ENCODE results near the gene ZNF709.
A peak's percentile ranks its signal among the peaks of the same experiment; 100 is the strongest.
"Not testable (repeated sequence)": the region's sequence is repeated elsewhere in the genome, so short reads cannot be mapped to it uniquely, and the experiment has no call there.

The ZNF709 gene

DNA sequence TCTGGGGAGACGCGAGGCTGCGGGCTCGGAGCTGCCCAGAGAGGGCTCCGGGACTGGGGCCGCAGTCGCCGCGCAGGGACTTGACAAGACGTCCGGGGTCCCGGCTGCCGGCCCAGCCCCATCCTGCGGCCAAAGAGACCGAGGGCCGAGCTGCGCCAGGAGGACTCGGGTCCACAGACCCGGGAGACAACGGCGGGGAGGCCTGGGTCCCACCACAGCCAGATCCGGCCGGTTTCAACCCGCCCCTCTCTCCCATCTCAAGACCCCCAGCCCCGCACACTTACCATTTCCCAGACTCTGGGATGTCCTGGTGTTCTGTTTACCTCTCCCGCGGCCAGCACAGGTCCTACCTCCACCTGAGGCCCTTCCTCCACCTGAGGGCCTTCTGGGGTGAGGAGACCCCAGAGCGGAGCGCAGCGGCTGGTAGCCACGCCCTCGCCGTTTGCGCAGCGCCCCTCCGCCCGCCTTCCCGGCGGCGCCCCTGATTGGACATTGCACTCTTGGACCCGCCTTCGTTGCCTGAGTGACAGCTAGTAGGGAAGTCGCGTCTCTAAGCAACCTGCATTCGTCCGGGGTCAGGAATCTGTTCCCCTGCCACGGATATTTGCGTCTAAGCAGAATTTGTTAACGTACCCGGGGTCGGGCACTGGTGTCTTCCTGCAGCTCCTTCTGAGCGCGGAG lies at the start of gene ZNF709:
ZNF709 (minus strand) TSS at position 446 of the 681 bp plus-strand sequence; CDS start at position 287, 159 bp downstream.
- peak; percentile 37 for DNase-seq (ENCODE audit: low read depth)
- H3K4me3 ChIP-seq (ENCODE audit: low read depth, low read length) = peak within 1 kb of the TSS; percentile 76

DNA sequence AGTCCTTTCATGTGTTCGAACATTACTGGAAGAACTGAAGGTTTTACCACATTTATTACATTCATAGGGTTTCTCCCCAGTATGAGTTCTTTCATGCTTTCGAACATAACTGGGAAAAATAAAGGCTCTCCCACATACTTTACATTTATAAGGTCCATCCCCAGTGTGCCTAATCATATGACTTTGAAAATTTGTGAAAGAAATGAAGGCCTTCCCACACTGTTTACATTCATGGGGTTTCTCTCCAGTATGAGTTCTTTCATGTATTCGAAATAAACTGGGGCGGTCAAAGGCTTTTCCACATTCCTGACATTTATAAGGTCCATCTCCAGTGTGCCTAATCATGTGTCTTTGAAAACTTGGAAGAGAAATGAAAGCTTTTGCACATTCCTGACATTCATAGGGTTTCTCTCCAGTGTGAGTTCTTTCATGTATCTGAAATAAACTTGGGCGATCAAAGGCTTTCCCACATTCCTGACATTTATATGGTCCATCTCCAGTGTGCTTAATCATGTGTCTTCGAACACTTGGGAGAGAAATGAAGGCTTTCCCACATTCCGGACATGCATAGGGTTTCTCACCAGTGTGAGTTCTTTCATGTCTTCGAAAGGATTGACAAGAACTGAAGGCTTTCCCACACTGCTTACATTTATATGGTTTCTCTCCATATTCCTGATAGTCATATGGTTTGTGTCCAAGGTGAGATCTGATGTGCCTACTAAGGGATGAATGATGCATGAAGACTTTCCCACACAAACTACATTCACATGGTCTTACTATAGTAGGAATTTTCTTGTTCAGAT lies 42.6 kb upstream of the ZNF709 start:
- no peak overlapping the region for H3K4me3 ChIP-seq (ENCODE audit: low read depth, low read length)
- peak; percentile 3 for DNase-seq (ENCODE audit: low read depth)

DNA sequence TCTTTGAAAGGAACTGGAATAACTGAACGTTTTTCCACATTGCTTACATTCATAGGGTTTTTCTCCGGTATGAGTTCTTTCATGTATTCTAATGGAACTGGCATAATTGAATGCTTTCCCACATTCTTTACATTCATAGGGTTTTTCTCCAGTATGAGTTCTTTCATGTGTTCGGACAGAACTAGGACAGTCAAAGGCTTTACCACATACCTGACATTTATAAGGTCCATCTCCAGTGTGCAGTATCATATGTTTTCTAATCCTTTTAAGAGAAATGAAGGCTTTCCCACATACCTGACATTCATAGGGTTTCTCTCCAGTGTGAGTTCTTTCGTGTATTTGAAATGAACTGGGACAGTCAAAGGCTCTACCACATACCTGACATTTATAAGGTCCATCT lies 41.9 kb upstream of the ZNF709 start:
- no peak overlapping the region for H3K4me3 ChIP-seq (ENCODE audit: low read depth, low read length)
- no peak for DNase-seq (ENCODE audit: low read depth)

DNA sequence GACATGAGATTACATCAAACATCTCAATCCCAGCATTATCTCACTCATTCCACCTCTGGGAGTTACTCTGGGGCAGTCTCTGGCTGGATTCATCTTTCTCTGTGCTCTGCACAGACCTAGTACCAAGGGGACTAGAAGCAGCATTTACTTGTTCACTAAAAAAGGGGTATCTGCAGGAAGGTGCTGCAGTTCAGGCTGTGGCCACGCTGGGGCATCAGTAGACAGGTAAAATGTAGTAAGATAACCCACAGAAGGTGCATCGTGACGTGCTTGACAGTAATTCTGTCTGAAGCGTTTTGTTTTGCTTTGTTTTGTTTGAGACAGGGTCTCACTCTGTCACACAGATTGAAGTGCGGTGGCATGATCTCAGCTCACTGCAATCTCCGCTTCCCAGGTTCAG lies 37.4 kb upstream of the ZNF709 start:
- H3K4me3 ChIP-seq (ENCODE audit: low read depth, low read length) = no peak overlapping the region
- no peak for DNase-seq (ENCODE audit: low read depth)

DNA sequence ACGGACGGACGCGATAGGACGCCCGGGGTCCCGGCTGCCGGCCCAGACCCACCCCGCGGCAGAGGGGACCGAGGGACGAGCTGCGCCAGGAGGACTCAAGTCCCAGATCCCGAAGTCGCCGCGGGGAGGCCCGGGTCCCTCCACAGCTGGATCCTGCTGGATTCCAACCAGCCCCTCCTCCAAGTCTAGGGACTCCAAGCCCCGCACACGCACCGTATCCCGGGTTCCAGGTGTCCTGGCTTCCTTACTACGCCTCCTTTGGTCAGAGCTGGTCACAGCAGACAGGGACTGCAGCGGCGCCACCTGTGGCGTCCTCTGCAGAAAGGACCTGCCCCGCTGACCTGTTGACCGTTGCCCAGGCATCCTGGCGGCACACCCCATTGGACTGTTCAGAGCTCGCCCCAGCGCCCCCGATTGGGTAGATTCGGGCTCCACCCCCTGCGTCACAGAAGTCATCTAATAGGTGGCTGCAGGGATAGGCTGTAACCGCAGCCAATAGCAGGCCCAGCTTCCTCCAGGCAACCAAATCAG lies 29.0 kb upstream of the ZNF709 start:
- no peak for DNase-seq (ENCODE audit: low read depth)
- H3K4me3 ChIP-seq (ENCODE audit: low read depth, low read length) = no peak overlapping the region

DNA sequence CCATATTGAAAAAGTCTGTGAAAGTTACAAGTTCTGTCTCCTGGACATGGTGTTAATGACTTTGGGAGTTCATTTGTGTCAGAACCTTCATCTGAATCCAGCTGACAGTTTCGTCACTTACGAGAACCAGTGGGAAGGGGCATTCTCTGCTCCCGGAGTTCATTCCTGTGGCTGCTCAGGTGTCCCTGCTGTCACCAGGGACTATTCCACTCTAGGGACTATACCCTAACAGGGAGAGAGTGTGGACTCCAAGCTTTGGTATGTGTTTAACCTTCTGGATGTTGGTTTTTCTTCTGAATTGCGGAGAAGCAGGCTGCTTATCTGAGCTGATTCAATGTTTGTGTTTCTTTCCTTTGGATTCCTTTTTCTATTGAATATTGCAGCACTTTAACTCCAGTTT lies 12.4 kb upstream of the ZNF709 start:
- no peak overlapping the region for H3K4me3 ChIP-seq (ENCODE audit: low read depth, low read length)
- DNase-seq (ENCODE audit: low read depth) = no peak

DNA sequence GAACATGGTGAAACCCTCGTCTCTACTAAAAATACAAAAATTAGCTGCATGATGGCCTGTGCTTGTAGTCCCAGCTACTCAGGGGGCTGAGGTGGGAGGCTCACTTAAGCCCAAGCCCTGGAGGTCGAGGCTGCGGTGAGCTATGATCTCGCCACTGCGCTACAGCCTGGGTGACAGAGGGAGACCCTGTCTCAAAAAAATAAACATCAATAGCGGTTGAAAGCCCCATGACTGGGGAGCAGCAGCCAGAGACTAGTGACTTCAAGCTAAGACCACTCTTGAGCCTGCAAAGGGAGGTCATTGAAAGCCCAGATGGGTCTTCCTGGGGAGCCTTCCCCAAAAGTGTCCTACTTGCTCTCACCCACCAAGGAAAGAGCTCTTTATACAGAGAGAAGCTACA lies 11.9 kb upstream of the ZNF709 start:
- no peak for DNase-seq (ENCODE audit: low read depth)
- no peak overlapping the region for H3K4me3 ChIP-seq (ENCODE audit: low read depth, low read length)

DNA sequence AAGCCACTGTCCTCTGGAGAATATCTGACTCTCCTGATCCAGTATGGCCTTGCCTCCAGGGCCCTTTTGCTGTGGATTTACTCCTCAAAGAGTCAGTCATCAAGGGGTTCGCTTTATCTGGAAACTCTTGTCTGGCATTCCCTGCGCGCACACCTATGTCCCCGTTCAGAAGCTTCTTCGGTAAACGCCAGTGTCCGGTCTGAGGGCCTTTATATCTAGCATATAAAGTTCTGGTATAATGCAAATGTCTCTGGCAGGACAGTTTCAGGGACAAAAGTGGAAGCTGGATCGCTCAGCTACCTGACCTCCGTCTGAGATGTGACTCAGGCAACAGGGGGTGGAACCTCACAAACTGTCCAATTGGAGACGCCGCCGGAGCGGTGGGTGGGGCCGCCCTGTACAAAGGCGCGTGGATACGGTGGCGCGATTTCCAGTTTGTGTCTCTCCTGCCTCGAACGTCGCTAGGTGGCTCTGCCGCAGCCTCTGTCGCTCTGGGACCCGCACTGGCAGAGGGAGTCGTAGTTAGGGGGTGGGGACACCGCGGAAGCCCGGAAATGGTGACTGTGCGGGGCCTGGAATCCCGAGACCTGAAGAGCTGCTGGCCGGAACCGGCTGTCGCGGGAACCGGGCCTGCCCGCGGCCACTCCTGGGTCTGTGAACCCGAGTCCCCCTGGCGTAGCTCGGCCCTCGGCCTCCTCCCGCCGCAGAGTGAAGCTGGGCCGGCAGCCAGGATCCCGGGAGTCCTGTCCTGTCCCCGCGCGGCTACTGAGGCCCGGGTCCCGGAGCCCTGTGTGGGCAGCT lies 10.6 kb upstream of the ZNF709 start:
- DNase-seq (ENCODE audit: low read depth) = peak; percentile 25
- H3K4me3 ChIP-seq (ENCODE audit: low read depth, low read length) = peak overlapping the region; percentile 56

DNA sequence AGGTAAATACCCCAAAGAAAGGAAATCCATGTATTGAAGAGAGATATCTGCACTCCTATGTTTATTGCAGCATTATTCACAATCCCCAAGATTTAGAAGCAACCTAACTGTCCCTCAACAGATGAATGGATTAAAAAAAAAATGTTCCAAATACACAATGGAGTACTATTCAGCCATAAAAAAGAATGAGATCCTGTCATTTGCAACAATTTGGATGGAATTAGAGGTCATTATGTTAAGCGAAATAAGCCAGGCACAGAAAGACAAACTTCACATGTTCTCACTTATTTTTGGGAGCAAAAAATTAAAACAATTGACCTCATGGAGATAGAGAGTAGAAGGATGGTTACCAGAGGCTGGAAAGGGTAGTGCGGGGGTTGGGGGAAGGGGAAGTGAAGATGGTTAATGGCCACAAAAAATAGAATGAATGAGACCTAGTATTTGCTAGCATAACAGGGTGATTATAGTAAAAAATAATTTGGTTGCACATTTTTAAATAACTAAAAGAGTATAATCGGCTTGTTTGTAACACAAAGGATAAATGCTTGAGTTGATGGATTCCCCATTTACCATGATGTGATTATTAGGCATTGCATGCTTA lies 9.7 kb upstream of the ZNF709 start:
- no peak overlapping the region for H3K4me3 ChIP-seq (ENCODE audit: low read depth, low read length)
- DNase-seq (ENCODE audit: low read depth) = no peak

DNA sequence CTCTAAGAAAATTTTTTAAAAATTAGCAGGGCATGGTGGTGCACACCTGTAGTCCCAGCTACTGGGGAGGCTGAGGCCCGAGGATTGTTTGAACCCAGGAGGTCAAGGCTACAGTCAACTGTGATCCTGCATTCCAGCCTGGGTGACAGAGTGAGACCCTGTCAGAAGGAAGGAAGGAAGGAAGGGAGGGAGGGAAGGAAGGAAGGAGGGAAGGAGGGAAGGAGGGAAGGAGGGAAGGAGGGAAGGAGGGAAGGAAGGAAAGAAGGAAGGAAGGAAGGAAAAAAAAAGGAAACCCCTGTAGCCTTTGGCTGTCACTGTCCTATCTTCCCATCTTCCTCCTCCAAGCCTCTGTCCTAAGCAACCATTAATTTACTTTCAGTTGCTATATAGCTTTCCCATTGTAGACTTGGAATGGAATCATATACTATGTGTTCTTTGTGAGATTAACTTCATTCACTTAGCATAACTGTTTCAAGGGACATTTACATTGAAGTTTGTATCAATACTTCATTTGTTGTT lies 1.7 kb upstream of the ZNF709 start:
- not testable (repeated sequence) for H3K4me3 ChIP-seq (ENCODE audit: low read depth, low read length); DNase-seq (ENCODE audit: low read depth)

DNA sequence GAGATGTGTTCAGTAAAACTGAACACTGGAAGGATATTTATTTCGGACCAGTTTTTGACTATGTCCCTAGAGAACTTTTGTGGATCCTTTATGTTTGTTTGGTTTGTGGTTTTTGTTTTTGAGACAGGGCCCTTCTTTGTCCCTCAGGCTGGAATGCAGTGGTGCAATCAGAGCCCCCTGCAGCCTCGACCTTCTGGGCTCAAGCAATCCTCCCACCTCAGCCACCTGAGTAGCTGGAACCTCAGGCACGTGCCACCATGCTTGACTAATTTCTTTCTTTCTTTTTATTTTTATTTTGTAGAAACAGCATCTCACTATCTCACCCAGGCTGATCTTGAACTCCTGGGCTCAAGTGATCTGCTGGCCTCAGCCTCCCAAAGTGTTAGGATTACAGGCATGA lies 955 bp upstream of the ZNF709 start:
- H3K4me3 ChIP-seq (ENCODE audit: low read depth, low read length) = no peak overlapping the region
- DNase-seq (ENCODE audit: low read depth) = no peak

DNA sequence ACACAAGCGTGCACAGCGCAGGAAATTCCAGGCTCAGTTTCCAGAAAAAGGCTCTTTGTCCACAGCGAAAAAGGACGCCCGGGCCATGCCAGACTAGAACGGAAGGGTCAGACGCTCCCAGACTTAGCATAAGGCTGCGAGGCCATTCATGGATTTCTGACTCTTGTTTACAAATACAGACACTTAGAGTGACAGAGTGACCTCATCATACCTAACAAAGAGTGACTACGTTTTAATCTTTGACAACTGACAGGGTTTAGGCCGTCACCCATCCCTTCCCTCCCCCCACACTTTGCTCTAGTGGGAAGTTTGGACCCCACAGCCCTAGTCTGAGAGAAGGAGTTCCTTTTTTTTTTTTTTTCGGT lies 418 bp upstream of the ZNF709 start:
- peak overlapping the region; percentile 76 for H3K4me3 ChIP-seq (ENCODE audit: low read depth, low read length)
- DNase-seq (ENCODE audit: low read depth) = no peak

DNA sequence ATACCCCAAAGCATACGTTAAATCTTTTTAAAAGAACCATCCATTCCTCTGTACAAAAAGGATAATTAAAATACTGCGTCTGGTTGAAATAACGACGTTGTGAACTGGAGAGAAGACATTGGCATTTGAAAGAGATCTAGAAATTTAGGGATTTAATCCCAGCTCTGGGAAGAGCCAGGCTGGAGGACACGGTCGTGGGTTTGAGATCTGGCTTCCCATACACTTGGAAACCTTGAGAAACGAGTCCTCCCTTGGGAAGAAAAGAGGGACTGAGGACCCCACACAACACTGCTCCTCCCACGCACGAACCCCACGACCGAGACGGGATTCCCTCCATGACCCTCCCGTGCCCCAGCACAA lies 625 bp downstream of the ZNF709 start:
- DNase-seq (ENCODE audit: low read depth) = no peak
- H3K4me3 ChIP-seq (ENCODE audit: low read depth, low read length) = peak overlapping the region; percentile 76

DNA sequence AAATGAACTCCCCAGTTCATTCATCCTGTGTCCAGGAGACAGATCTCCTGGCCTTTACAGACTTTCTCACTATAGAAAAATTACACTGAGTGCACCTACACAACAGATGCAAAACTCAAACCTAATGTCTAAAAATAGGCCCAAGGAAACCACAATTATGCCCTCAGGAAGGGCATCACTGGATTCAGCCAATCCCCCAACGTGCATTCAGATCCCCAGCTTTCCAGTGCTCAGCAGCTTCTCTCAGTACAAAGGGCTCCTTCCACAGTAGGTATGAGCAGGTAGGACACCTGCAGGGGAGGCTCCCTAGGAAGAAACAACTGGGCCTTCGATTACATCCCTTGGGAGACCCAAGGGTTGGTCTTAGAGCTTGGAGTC lies 2.1 kb downstream of the ZNF709 start:
- H3K4me3 ChIP-seq (ENCODE audit: low read depth, low read length) = no peak overlapping the region
- DNase-seq (ENCODE audit: low read depth) = no peak

DNA sequence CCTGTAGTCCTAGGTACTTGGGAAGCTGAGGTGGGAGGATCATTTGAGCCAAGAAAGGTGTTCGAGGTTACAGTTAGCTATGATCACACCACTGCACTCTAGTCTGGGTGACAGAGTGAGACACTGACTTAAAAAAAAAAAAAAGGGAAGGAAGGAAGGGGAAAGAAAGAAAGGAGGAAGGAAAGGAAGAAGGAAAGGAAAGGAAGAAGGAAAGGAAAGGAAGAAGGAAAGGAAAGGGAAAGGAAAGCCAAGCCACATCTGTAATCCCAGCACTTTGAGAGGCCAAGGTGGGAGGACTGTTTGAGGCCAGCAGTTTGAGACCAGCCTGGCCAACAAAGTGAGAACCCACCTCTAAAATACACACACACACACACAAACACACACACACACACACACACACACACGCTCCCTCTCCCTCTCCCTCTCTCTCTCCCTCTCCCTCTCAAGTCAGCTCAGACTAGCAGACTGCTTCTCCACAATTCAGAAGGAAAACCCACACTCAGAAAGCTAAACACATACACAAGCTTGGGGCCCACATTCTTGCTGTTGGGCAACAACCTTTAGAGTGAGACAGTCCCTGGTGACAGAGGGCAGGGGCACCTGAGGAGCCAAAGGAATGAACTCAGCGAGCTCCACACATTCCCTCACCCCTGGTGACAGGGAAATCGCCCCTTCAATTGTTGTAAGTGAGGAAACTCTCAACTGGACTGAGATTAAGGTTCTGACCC lies 2.7 kb downstream of the ZNF709 start:
- no peak for DNase-seq (ENCODE audit: low read depth)

DNA sequence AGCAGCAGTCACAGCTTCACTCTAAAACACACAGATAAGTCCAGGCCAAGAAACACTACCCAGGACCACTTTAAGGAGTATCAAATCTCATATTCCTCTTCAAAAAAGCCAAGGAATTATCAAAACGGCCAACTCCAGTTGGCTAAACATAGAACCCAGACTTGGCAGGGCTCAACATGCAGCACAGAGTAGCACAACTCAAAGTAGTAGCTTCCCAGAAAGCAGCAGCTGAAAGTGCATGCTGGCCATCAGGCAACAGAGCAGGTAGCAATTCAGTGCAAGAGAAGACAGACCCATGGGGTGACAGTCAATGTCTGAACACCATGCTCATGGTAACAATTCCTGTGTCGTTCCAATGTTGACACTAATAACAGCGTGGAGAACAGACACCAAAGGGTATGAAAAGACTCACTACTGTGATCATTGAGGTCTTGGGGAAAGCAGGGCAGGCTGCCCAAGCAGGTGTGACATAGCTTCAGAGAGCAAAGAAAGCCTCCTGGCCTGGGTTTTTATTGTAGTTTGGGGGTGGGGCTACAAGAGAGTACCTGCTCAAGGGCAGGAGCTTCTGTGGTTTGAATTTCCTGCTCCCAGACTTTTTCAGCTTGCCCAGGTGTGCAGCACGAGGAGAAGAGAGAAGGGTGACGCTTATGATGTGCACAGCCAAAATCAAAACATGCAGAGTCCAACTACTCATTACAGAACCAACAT lies 6.2 kb downstream of the ZNF709 start:
- DNase-seq (ENCODE audit: low read depth) = no peak

More for the DNA sequence above, 2.7 kb downstream of the ZNF709 start:
- H3K4me3 ChIP-seq (ENCODE audit: low read depth, low read length) = no peak overlapping the region

DNA sequence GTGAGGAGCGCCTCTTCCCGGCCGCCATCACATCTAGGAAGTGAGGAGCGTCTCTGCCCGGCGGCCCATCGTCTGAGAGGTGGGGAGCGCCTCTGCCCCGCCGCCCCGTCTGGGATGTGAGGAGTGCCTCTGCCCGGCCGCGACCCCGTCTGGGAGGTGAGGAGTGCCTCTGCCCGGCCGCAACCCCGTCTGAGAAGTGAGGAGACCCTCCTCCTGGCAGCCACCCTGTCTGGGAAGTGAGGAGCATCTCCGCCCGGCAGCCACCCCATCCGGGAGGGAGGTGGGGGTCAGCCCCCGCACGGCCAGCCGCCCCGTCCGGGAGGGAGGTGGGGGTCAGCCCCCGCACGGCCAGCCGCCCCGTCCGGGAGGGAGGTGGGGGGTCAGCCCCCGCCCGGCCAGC lies 17.0 kb downstream of the ZNF709 start:
- H3K4me3 ChIP-seq (ENCODE audit: low read depth, low read length); DNase-seq (ENCODE audit: low read depth): not testable (repeated sequence)

More for the DNA sequence above, 6.2 kb downstream of the ZNF709 start:
- H3K4me3 ChIP-seq (ENCODE audit: low read depth, low read length) = no peak overlapping the region

DNA sequence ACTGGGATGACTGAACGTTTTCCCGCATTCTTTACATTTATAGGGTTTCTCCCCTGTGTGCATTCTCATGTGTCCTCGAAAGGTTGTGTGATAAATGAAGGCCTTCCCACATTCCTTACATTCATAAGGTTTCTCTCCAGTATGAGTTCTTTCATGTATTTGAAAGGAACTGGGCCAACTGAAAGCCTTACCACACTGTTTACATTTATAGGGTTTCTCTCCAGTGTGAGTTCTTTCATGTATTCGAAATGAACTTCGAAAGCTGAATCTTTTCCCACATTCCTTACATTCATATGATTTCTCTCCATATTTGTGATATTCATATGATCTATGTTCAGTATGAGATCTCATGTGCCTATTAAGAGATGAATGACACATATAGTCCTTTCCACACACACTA lies 19.4 kb downstream of the ZNF709 start:
- H3K4me3 ChIP-seq (ENCODE audit: low read depth, low read length) = no peak overlapping the region
- DNase-seq (ENCODE audit: low read depth) = no peak

All from skeletal muscle cell (primary cell).